Natural killer cell (primary cell): ENCODE data around the gene IFITM2. TPM values are rescaled to one million over a fixed set of nuclear protein-coding genes. Genes with fewer than 3 reads are reported as not detected.
A peak's percentile ranks its signal among the peaks of the same experiment; 100 is the strongest.

Experiments
- ATAC-seq, 3 donors: fragments of 150-1000 bp in 2 of 3; fragments of 200-7000 bp in 1 of 3; cut with Tn5 transposase; 1 replicate in 1 of 3; 2 replicates in 2 of 3; pipeline ENCODE4 v1.10.0; 2021; ENCODE audit warnings: mild to moderate bottlenecking in 2 of 3, moderate library complexity in 2 of 3
- DNase-seq, 2 donors: peaks; one replicate each; pipeline versions ENCODE4 v3.0.0 to v3.0.0-alpha.2; 2013 to 2021; ENCODE audit warnings: mixed read lengths in 1 of 2
- H3K27ac ChIP-seq: one replicate; pipeline ENCODE4 v1.5.1; 2013; ENCODE audit warnings: mild to moderate bottlenecking, low read length
- H3K27me3 ChIP-seq: one replicate; pipeline ENCODE4 v1.6.1; 2013; ENCODE audit warnings: low read length; ENCODE audit not compliant: control insufficient read depth, insufficient read depth
- H3K36me3 ChIP-seq: one replicate; pipeline ENCODE4 v1.6.1; 2013; ENCODE audit warnings: low read length; ENCODE audit not compliant: control insufficient read depth, insufficient read depth
- H3K4me1 ChIP-seq: one replicate; pipeline ENCODE4 v1.6.1; 2013; ENCODE audit warnings: low read length; ENCODE audit not compliant: control insufficient read depth, insufficient read depth
- H3K4me3 ChIP-seq: one replicate; pipeline ENCODE4 v1.5.1; 2013; ENCODE audit warnings: low read length
- H3K9me3 ChIP-seq: one replicate; pipeline ENCODE4 v1.6.1; 2013; ENCODE audit warnings: low read length; ENCODE audit not compliant: control insufficient read depth, insufficient read depth
- H3K27ac Mint-ChIP-seq, 2 donors: one replicate each; pipeline ENCODE4 v1.8.0; 2022; ENCODE audit warnings: mild to moderate bottlenecking in 2 of 2, mixed read lengths in 2 of 2, moderate library complexity in 1 of 2
- H3K27me3 Mint-ChIP-seq, 2 donors: one replicate each; pipeline ENCODE4 v1.8.0; 2022; ENCODE audit warnings: low read depth in 2 of 2, mixed read lengths in 2 of 2
- H3K36me3 Mint-ChIP-seq: one replicate; pipeline ENCODE4 v1.8.0; 2022; ENCODE audit warnings: mixed read lengths
- H3K4me1 Mint-ChIP-seq, 2 donors: one replicate each; pipeline ENCODE4 v1.8.0; 2022; ENCODE audit warnings: mixed read lengths in 2 of 2
- H3K4me3 Mint-ChIP-seq: one replicate; pipeline ENCODE4 v1.8.0; 2022; ENCODE audit warnings: mild to moderate bottlenecking, moderate library complexity, mixed read lengths
- H3K9me3 Mint-ChIP-seq, 2 donors: one replicate each; pipeline ENCODE4 v1.8.0; 2022; ENCODE audit warnings: mixed read lengths in 2 of 2
- CTCF ChIP-seq: fragments of 200-600 bp; IDR thresholded peaks from one replicate; pipeline ENCODE4 v1.8.0; 2022; ENCODE audit warnings: antibody characterized with exemption
- WGBS: methylation state at CpG from one replicate; pipeline ENCODE4 v1.1.7; 2013; ENCODE audit warnings: missing lambda C conversion rate; ENCODE audit not compliant: insufficient coverage; 5-methylcytosine and 5-hydroxymethylcytosine counted together
- intact Hi-C: fragments of 100-400 bp; cut with micrococcal nuclease; formaldehyde crosslinking; loops from one replicate; pipeline ENCODE4 v1.14.2; 2022
- total RNA-seq, 4 donors: library from RNA; stranded (reverse); fragments of 120-200 nt in 1 of 4; gene quantifications; one replicate each; pipeline versions ENCODE4 v1.2.3 to v1.2.4, GENCODE V29; 2013 to 2022

The IFITM2 gene
- total RNA-seq, 3 donors from 2014 or later (not counting 1 experiment from before 2014, with no cell fraction given) = 1,080 to 1,421 (median 1,273) TPM

GRCh38 chr11:337711-338110, 30.1 kb downstream of the IFITM2 start:
- DNase-seq (no peak), ATAC-seq (no peak)
- Mint-ChIP-seq H3K4me3 (no peak overlapping the region), H3K4me1 (peaks cover 57 to 60% of the 10 kb centered on the region in 2 donors), H3K27ac (no peak overlapping the region), H3K36me3 (no peaks in the 10 kb centered on the region), H3K9me3 (no peaks in the 10 kb centered on the region), H3K27me3 (no peaks in the 10 kb centered on the region)
- Histone ChIP-seq H3K27me3 (no peaks in the 10 kb centered on the region), H3K4me3 (no peak overlapping the region), H3K9me3 (peaks cover 4% of the 10 kb centered on the region), H3K36me3 (no peaks in the 10 kb centered on the region), H3K4me1 (peaks cover 43% of the 10 kb centered on the region), H3K27ac (no peak overlapping the region)
- 89% methylated on average over 4 of the region's 6 CpGs for WGBS
- no peak for TF ChIP-seq CTCF
- intact Hi-C loops = no loop called here

- Mint-ChIP-seq H3K27ac (no peak overlapping the region), H3K36me3 (no peaks in the 10 kb centered on the region), H3K4me1 (peaks cover 42% of the 10 kb centered on the region in 2 donors), H3K4me3 (no peak overlapping the region), H3K27me3 (no peaks in the 10 kb centered on the region), H3K9me3 (no peaks in the 10 kb centered on the region)
- Histone ChIP-seq H3K27ac (no peak overlapping the region), H3K27me3 (no peaks in the 10 kb centered on the region), H3K4me3 (no peak overlapping the region), H3K9me3 (no peaks in the 10 kb centered on the region), H3K4me1 (peaks cover 28% of the 10 kb centered on the region), H3K36me3 (no peaks in the 10 kb centered on the region)
- TF ChIP-seq CTCF = no peak
- 94% methylated on average over 1 of the region's 2 CpGs for WGBS
- DNase-seq (no peak), ATAC-seq (no peak)
- intact Hi-C loops = no loop called here
Measured at GRCh38 chr11:339963-340362, 32.3 kb downstream of the IFITM2 start.

- Mint-ChIP-seq H3K27ac (peak overlapping the region; percentile 21 to 23), H3K27me3 (no peaks in the 10 kb centered on the region), H3K36me3 (no peaks in the 10 kb centered on the region), H3K9me3 (no peaks in the 10 kb centered on the region), H3K4me1 (peaks cover 36 to 42% of the 10 kb centered on the region in 2 donors), H3K4me3 (no peak overlapping the region)
- Histone ChIP-seq H3K4me1 (peaks cover 20% of the 10 kb centered on the region), H3K9me3 (no peaks in the 10 kb centered on the region), H3K27ac (no peak overlapping the region), H3K36me3 (no peaks in the 10 kb centered on the region), H3K4me3 (no peak overlapping the region), H3K27me3 (no peaks in the 10 kb centered on the region)
- ATAC-seq (no peak), DNase-seq (no peak)
- 71% methylated on average over 3 of the region's 5 CpGs for WGBS
- TF ChIP-seq CTCF = peak; percentile 11
- intact Hi-C loops = no loop called here
Measured at GRCh38 chr11:340539-341512, 33.2 kb downstream of the IFITM2 start.
